Activated CD4-positive, alpha-beta memory T cell treated with anti-CD3 and anti-CD28 coated beads for 36 hours (primary cell): Measurements from ENCODE around the gene ACTR2. TPM values are rescaled to one million over a fixed set of nuclear protein-coding genes. Genes with fewer than 3 reads are reported as not detected.
"Not testable (repeated sequence)": the region's sequence is repeated elsewhere in the genome, so short reads cannot be mapped to it uniquely, and the experiment has no call there.

Experiments
- CTCF ChIA-PET: fragments of 350-600 bp; sonication (Branson Sonifier 250); formaldehyde crosslinking; loops from one replicate; lab custom pipeline; 2021; ENCODE audit warnings: antibody characterized with exemption, inconsistent platforms; lab: Charles Lee
- POLR2A ChIA-PET: fragments of 350-600 bp; sonication (Branson Sonifier 250); formaldehyde crosslinking; loops from one replicate; lab custom pipeline; 2021; ENCODE audit warnings: antibody characterized with exemption; lab: Charles Lee
- DNase-seq: peaks from one replicate; pipeline ENCODE4 v3.0.0-alpha.2; 2020
- H3K27ac Mint-ChIP-seq: one replicate; pipeline ENCODE4 v1.8.0; 2021; ENCODE audit warnings: mixed read lengths
- H3K27me3 Mint-ChIP-seq: one replicate; pipeline ENCODE4 v1.8.0; 2021; ENCODE audit warnings: mixed read lengths
- H3K36me3 Mint-ChIP-seq: one replicate; pipeline ENCODE4 v1.8.0; 2021; ENCODE audit warnings: mixed read lengths
- H3K4me1 Mint-ChIP-seq: one replicate; pipeline ENCODE4 v1.8.0; 2021; ENCODE audit warnings: low read depth, mixed read lengths
- H3K4me3 Mint-ChIP-seq: one replicate; pipeline ENCODE4 v1.8.0; 2021; ENCODE audit warnings: mild to moderate bottlenecking, mixed read lengths
- H3K9me3 Mint-ChIP-seq: one replicate; pipeline ENCODE4 v1.8.0; 2021; ENCODE audit warnings: mixed read lengths
- intact Hi-C: fragments of 100-400 bp; cut with micrococcal nuclease; formaldehyde crosslinking; loops from one replicate; pipeline ENCODE4 v1.15.1; 2023
- total RNA-seq, 2 experiments: library from RNA; stranded (reverse); gene quantifications; one replicate each; pipeline ENCODE4 v1.2.3, GENCODE V29; 2021

ACTR2 gene
- total RNA-seq, 2 experiments from 2014 or later: 401 to 406 TPM

DNA sequence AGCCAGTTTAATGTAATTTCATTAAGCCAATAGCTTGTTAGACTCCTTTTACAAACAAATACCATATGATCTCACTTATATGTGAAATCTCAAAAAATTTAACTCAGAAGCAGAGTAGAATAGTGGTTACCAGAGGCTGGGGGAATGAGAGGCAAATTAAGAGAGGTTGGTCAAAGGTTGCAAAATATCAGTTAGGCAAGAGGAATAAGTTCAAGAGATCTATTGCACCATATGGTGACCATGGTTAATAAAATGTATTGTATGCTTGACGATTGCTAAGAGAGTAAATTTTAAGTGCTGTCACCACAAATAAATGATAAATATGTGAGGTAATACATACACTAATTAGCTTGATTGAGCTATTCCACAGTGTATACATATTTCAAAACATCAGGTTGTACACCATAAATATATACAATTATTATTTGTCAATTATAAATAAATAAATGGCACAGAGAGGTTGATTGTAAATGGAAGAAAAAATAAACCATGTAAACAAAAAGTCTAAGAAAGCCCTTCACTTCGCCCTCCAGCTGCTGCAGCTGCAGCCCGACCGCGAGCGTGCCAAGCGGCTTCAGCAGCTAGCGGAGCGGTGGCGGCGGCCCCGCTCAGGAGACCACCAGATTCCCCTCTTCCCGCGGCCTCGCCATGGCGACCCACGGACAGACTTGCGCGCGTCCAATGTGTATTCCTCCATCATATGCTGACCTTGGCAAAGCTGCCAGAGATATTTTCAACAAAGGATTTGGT lies 23.0 kb upstream of the ACTR2 start:
- Mint-ChIP-seq H3K9me3 (no peaks in the 10 kb centered on the region), H3K4me3 (no peak overlapping the region), H3K27me3 (no peaks in the 10 kb centered on the region), H3K36me3 (no peaks in the 10 kb centered on the region), H3K4me1 (no peaks in the 10 kb centered on the region), H3K27ac (no peak overlapping the region)
- POLR2A ChIA-PET: no interaction called here
- DNase-seq: no peak
- CTCF ChIA-PET: no interaction called here
- intact Hi-C loops: no loop called here

GRCh38 chr2:65212115-65212514 lies 15.5 kb upstream of the ACTR2 start:
- intact Hi-C loops: no loop called here
- no peak for DNase-seq
- CTCF ChIA-PET: interaction anchor here (1.0 to 1.4 kb wide), 3 partner anchors 25 to 294 kb away, joined by 3 to 5 read pairs (median 3); no protein-coding TSS in a partner anchor
- H3K27me3 Mint-ChIP-seq: no peaks in the 10 kb centered on the region
- no peaks in the 10 kb centered on the region for H3K36me3 Mint-ChIP-seq
- no peaks in the 10 kb centered on the region for H3K9me3 Mint-ChIP-seq
- no peaks in the 10 kb centered on the region for H3K4me1 Mint-ChIP-seq
- H3K27ac Mint-ChIP-seq: no peak overlapping the region
- no peak overlapping the region for H3K4me3 Mint-ChIP-seq
- POLR2A ChIA-PET: interaction anchor here (1.3 kb wide), 1 partner anchor 15 kb away, joined by 6 read pairs; the partner anchor contains the start of gene ACTR2

- no peak overlapping the region for H3K4me3 Mint-ChIP-seq
- no peaks in the 10 kb centered on the region for H3K9me3 Mint-ChIP-seq
- no peak for DNase-seq
- intact Hi-C loops: no loop called here
- H3K36me3 Mint-ChIP-seq: no peaks in the 10 kb centered on the region
- CTCF ChIA-PET: interaction anchor here (1.4 kb wide), 1 partner anchor 295 kb away, joined by 3 read pairs; no protein-coding TSS in a partner anchor
- no peaks in the 10 kb centered on the region for H3K27me3 Mint-ChIP-seq
- H3K4me1 Mint-ChIP-seq: no peaks in the 10 kb centered on the region
- H3K27ac Mint-ChIP-seq: no peak overlapping the region
- POLR2A ChIA-PET: interaction anchor here (1.3 kb wide), 1 partner anchor 15 kb away, joined by 6 read pairs; the partner anchor contains the start of gene ACTR2
Measured at GRCh38 chr2:65212619-65213018, 15.0 kb upstream of the ACTR2 start.

DNA sequence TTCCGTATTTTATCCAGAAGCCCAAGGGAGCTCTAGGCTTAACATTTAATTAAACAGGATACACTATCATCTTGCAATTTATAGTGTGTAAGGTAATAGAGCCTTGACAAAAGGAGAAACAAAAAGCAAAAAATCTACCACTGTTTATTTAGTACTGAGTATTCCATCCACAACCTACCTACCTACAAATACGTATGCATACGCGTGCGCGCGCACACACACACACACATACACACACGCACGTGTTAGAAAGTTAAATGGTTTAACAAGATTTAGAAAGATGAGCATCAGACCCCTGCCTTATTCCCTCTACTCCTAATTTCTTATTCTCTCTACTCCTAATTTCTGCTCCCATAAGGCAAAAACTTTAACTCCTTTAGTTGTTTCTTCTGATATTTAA lies 14.6 kb upstream of the ACTR2 start:
- no peak overlapping the region for H3K27ac Mint-ChIP-seq
- POLR2A ChIA-PET: no interaction called here
- H3K27me3 Mint-ChIP-seq: no peaks in the 10 kb centered on the region
- no peak for DNase-seq
- no peak overlapping the region for H3K4me3 Mint-ChIP-seq
- intact Hi-C loops: no loop called here
- H3K4me1 Mint-ChIP-seq: no peaks in the 10 kb centered on the region
- CTCF ChIA-PET: interaction anchor here (1.4 kb wide), 1 partner anchor 295 kb away, joined by 3 read pairs; no protein-coding TSS in a partner anchor
- H3K9me3 Mint-ChIP-seq: no peaks in the 10 kb centered on the region
- peaks cover under 1% of the 10 kb centered on the region for H3K36me3 Mint-ChIP-seq

DNA sequence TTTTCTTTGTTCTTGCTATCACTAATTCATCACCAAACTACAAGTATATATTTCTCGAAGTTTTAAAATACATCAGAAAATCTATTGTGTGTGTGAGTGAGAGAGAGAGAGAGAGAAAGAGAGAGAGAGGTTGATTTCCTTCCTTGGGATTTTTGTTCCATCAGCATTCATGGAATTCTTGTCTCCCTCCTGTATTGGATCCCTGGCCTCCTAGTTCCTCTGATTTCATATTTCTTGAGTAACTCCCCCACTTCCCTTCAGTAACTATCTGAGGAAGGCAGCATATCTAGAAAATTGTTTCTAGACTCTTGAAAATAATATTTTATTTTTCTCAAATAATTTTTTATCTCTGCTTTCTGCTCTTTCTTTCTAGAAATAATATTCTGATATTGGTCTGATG lies 13.3 kb upstream of the ACTR2 start:
- ChIA-PET POLR2A (no interaction called here), CTCF (no interaction called here)
- Mint-ChIP-seq H3K27ac (no peak overlapping the region), H3K36me3 (peaks cover 1% of the 10 kb centered on the region), H3K4me1 (no peaks in the 10 kb centered on the region), H3K27me3 (no peaks in the 10 kb centered on the region), H3K4me3 (no peak overlapping the region), H3K9me3 (no peaks in the 10 kb centered on the region)
- intact Hi-C loops: no loop called here
- DNase-seq: no peak

GRCh38 chr2:65214843-65215242 lies 12.8 kb upstream of the ACTR2 start:
- no peak overlapping the region for H3K27ac Mint-ChIP-seq
- H3K4me3 Mint-ChIP-seq: no peak overlapping the region
- CTCF ChIA-PET: no interaction called here
- DNase-seq: no peak
- peaks cover 1% of the 10 kb centered on the region for H3K36me3 Mint-ChIP-seq
- H3K9me3 Mint-ChIP-seq: no peaks in the 10 kb centered on the region
- H3K27me3 Mint-ChIP-seq: no peaks in the 10 kb centered on the region
- H3K4me1 Mint-ChIP-seq: no peaks in the 10 kb centered on the region
- POLR2A ChIA-PET: no interaction called here
- intact Hi-C loops: no loop called here

DNA sequence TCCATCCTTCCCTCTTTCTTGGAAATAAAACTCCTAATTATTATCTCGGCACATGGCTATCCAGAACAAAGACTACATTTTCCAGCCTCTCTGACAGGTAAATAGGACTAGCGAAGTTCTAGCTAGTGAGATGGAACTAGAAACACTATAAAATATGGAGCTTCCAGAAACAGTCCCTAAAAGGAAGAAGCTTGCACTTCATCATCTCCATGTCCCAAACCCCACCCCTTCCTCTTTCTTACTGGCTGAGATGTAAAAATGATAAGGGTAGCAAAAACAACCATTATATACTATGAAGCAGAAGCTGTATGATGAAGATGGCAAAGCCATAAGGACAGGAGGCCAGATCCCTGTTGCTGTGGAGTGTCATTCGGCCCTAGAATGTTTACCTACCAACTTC lies 11.7 kb upstream of the ACTR2 start:
- POLR2A ChIA-PET: interaction anchor here (1.3 kb wide), 1 partner anchor 12 kb away, joined by 3 read pairs; the partner anchor contains the start of gene ACTR2

DNA sequence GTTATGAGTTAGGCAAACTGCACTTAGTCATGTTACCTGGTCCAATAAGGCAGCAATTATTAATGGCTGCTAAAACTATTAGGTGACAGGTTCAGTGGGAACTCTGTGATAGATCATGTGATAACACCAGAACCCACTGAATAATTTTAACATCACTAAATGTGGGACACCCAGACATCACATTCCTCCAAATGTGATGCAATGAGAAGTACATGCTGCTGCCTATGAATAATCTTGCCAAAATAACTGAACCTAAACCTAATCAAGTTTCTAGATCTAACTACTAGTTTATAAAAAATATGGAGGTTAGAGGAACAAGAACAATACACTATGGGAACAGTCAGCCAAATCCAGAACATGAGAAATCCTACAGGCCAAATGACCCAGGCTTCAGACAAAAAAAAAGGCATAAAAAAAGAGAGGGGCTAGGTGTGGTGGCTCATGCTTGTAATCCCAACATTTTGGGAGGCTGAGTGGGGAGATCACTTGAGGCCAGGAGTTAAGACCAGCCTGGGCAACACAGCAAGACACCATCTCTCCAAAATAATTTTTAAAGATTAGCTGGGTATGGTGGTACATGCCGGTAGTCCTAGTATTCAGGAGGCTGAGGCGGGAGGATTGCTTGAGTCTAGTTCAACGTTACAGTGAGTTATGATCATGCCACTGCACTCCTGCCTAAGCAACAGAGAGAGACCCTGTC lies 7.0 kb upstream of the ACTR2 start:
- H3K27me3 Mint-ChIP-seq: no peaks in the 10 kb centered on the region
- no peaks in the 10 kb centered on the region for H3K9me3 Mint-ChIP-seq
- no peak overlapping the region for H3K27ac Mint-ChIP-seq
- ChIA-PET POLR2A (no interaction called here), CTCF (no interaction called here)
- peaks cover 1% of the 10 kb centered on the region for H3K36me3 Mint-ChIP-seq
- H3K4me1 Mint-ChIP-seq: no peaks in the 10 kb centered on the region
- intact Hi-C loops: no loop called here
- DNase-seq: no peak
- H3K4me3 Mint-ChIP-seq: no peak overlapping the region

More for the DNA sequence above, 11.7 kb upstream of the ACTR2 start:
- Mint-ChIP-seq H3K4me1 (no peaks in the 10 kb centered on the region), H3K4me3 (no peak overlapping the region), H3K36me3 (peaks cover 1% of the 10 kb centered on the region), H3K27me3 (no peaks in the 10 kb centered on the region), H3K9me3 (no peaks in the 10 kb centered on the region), H3K27ac (no peak overlapping the region)
- DNase-seq: no peak
- intact Hi-C loops: no loop called here
- CTCF ChIA-PET: no interaction called here

DNA sequence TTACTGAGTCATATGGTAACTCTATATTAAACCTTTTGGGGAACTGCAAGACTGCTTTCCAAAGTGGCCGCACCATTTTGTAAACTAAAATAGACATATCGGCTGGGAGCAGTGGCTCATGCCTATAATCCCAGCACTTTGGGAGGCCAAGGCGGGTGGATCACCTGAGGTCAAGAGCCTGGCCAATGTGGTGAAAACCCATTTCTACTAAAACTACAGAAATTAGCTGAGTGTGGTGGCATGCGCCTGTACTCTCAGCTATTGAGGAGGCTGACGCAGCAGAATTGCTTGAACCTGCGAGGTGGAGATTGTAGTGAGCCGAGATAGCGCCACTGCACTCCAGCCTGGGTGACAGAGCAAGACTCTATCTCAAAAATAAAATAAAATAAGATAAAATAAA lies 6.4 kb upstream of the ACTR2 start:
- DNase-seq, POLR2A ChIA-PET, H3K4me1 Mint-ChIP-seq, intact Hi-C loops, CTCF ChIA-PET, H3K4me3 Mint-ChIP-seq, H3K27me3 Mint-ChIP-seq, H3K9me3 Mint-ChIP-seq, H3K36me3 Mint-ChIP-seq, H3K27ac Mint-ChIP-seq: not testable (repeated sequence)

- CTCF ChIA-PET: interaction anchor here (0.9 to 3.8 kb wide), 9 partner anchors 11 to 319 kb away, joined by 3 to 19 read pairs (median 5); partner anchors contain the start of genes CEP68 and RAB1A
- peak overlapping the region; percentile 99 for H3K27ac Mint-ChIP-seq
Measured at GRCh38 chr2:65227020-65227455, 593 bp upstream of the ACTR2 start.

DNA sequence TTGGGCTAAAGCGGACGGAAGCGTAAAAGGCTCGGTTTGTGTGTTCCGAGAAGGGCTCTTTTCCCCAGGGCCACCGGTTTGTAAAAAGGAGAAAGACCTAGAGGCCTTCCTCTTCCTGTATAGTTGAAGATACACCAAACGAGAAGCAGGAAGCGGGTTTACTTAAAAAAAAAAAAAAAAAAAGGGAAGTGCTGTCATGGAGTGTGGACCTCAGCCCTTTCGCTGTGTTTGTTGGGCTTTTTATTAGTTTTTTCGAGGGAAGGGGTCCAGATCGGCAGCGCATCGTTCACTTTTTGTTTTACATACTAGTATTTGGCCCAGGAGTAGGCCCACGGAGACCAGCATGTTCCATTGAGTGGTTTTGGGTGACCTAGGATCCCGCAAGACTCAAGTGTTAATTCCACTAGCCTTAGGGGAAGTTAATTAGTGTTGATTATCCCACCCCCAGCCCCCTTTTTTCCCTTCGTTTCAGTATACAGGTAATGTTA lies 676 bp downstream of the ACTR2 start:
- peaks cover 36% of the 10 kb centered on the region for H3K4me1 Mint-ChIP-seq
- ChIA-PET POLR2A (interaction anchor here (1.0 to 1.5 kb wide), 2 partner anchors 8 to 240 kb away, joined by 3 to 6 read pairs; no protein-coding TSS in a partner anchor), CTCF (interaction anchor here (1.3 to 3.8 kb wide), 3 partner anchors 42 to 163 kb away, joined by 5 to 19 read pairs (median 7); partner anchors contain the start of gene RAB1A)
- H3K27me3 Mint-ChIP-seq: no peaks in the 10 kb centered on the region
- intact Hi-C loops: loop anchor here (2.0 to 5.0 kb wide), 3 partner anchors 92 to 621 kb away; no protein-coding TSS in a partner anchor
- H3K27ac Mint-ChIP-seq: peak overlapping the region; percentile 99
- DNase-seq: no peak
- peak overlapping the region; percentile 100 for H3K4me3 Mint-ChIP-seq
- no peaks in the 10 kb centered on the region for H3K9me3 Mint-ChIP-seq
- peaks cover 18% of the 10 kb centered on the region for H3K36me3 Mint-ChIP-seq

More at GRCh38 chr2:65227020-65227455, 593 bp upstream of the ACTR2 start:
- peak overlapping the region; percentile 100 for H3K4me3 Mint-ChIP-seq
- peaks cover 15% of the 10 kb centered on the region for H3K36me3 Mint-ChIP-seq
- peaks cover 26% of the 10 kb centered on the region for H3K4me1 Mint-ChIP-seq
- H3K27me3 Mint-ChIP-seq: no peaks in the 10 kb centered on the region
- no peaks in the 10 kb centered on the region for H3K9me3 Mint-ChIP-seq
- no peak for DNase-seq
- POLR2A ChIA-PET: interaction anchor here (0.8 to 2.2 kb wide), 14 partner anchors 11 to 703 kb away, joined by 3 to 20 read pairs (median 4); partner anchors contain the start of genes AFTPH, CEP68 and RAB1A
- intact Hi-C loops: loop anchor here (1.0 to 5.0 kb wide), 9 partner anchors 74 to 620 kb away; partner anchors contain the start of genes RAB1A, SLC1A4 and SPRED2
